CD4-positive, CD25-positive, alpha-beta regulatory T cell (primary cell): ENCODE data around the gene ANKS1B. TPM values are rescaled to one million over a fixed set of nuclear protein-coding genes. Genes with fewer than 3 reads are reported as not detected.
A peak's percentile ranks its signal among the peaks of the same experiment; 100 is the strongest.

Experiments used
- ATAC-seq, 2 donors: fragments of 150-1000 bp; cut with Tn5 transposase; one replicate each; pipeline ENCODE4 v1.10.0; 2021; ENCODE audit warnings: low read depth in 2 of 2, moderate number of reproducible peaks in 2 of 2, moderate library complexity in 1 of 2
- DNase-seq, 3 donors: peaks; one replicate each; pipeline versions ENCODE4 v3.0.0 to v3.0.0-alpha.2; 2012 to 2022; ENCODE audit warnings: mixed read lengths in 1 of 3
- H3K27ac ChIP-seq: one replicate; pipeline ENCODE4 v1.7.0; 2013; ENCODE audit warnings: mild to moderate bottlenecking, low read length; ENCODE audit not compliant: insufficient read depth, poor library complexity, severe bottlenecking
- H3K27me3 ChIP-seq: one replicate; pipeline ENCODE4 v1.7.0; 2013; ENCODE audit warnings: low read length; ENCODE audit not compliant: control insufficient read depth, insufficient read depth
- H3K36me3 ChIP-seq: one replicate; pipeline ENCODE4 v1.7.0; 2013; ENCODE audit warnings: mild to moderate bottlenecking, low read length, moderate library complexity; ENCODE audit not compliant: control insufficient read depth, insufficient read depth
- H3K4me1 ChIP-seq: 2 replicates; pipeline ENCODE4 v1.7.0; 2013; ENCODE audit warnings: mild to moderate bottlenecking, low read length; ENCODE audit not compliant: insufficient read depth, control insufficient read depth, poor library complexity, severe bottlenecking
- H3K4me3 ChIP-seq: one replicate; pipeline ENCODE4 v1.7.0; 2013; ENCODE audit warnings: low read depth, mild to moderate bottlenecking, low read length, moderate library complexity
- H3K9me3 ChIP-seq, 2 experiments: 1 replicate in 1 of 2; 2 replicates in 1 of 2; pipeline ENCODE4 v1.7.0; 2013; ENCODE audit warnings: low read length in 2 of 2, mild to moderate bottlenecking in 1 of 2, moderate library complexity in 1 of 2; ENCODE audit not compliant: control insufficient read depth in 2 of 2
- H3K27ac Mint-ChIP-seq, 3 donors: one replicate each; pipeline ENCODE4 v1.8.0; 2020 to 2022; ENCODE audit warnings: mild to moderate bottlenecking in 3 of 3, mixed read lengths in 3 of 3, moderate library complexity in 2 of 3
- H3K27me3 Mint-ChIP-seq: one replicate; pipeline ENCODE4 v1.8.0; 2022; ENCODE audit warnings: mild to moderate bottlenecking, mixed read lengths
- H3K36me3 Mint-ChIP-seq: one replicate; pipeline ENCODE4 v1.8.0; 2020; ENCODE audit warnings: mixed read lengths
- H3K4me1 Mint-ChIP-seq, 4 donors: one replicate each; pipeline ENCODE4 v1.8.0; 2020 to 2022; ENCODE audit warnings: mixed read lengths in 4 of 4, mild to moderate bottlenecking in 1 of 4
- H3K4me3 Mint-ChIP-seq, 4 donors: one replicate each; pipeline ENCODE4 v1.8.0; 2020 to 2022; ENCODE audit warnings: mild to moderate bottlenecking in 4 of 4, mixed read lengths in 4 of 4, moderate library complexity in 3 of 4
- H3K9me3 Mint-ChIP-seq, 7 donors: one replicate each; pipeline ENCODE4 v1.8.0; 2020 to 2022; ENCODE audit warnings: mixed read lengths in 7 of 7, mild to moderate bottlenecking in 3 of 7, moderate library complexity in 2 of 7
- polyA plus RNA-seq, 4 donors: library from polyadenylated mRNA; unstranded; fragments of 300-500 nt; fragmentation: Illumina TruSeq; gene quantifications; one replicate each; pipeline ENCODE4 v1.2.3, GENCODE V29; 2021
- total RNA-seq: library from RNA; stranded (reverse); gene quantifications from one replicate; pipeline ENCODE4 v1.2.3, GENCODE V29; 2022

Gene ANKS1B
- total and polyA plus RNA-seq, 5 donors from 2014 or later, result 4.0 to 15.9 (median 9.5) TPM

GRCh38 chr12:99383258-99383657 lies 601.5 kb downstream of the ANKS1B start:
- H3K9me3 ChIP-seq, result no peaks in the 10 kb centered on the region
- Mint-ChIP-seq H3K36me3 (no peaks in the 10 kb centered on the region), H3K4me1 (peaks cover 0 to 9% (median 6%) of the 10 kb centered on the region in 4 donors), H3K27ac (no peak overlapping the region), H3K4me3 (no peak overlapping the region), H3K9me3 (peaks cover 0 to 2% (median 0%) of the 10 kb centered on the region in 7 donors), H3K27me3 (no peaks in the 10 kb centered on the region)
- H3K27ac ChIP-seq, result no peak overlapping the region
- H3K4me1 ChIP-seq, result peaks cover 3% of the 10 kb centered on the region
- H3K4me3 ChIP-seq, result no peak overlapping the region
- DNase-seq (no peak), ATAC-seq (no peak)
- H3K27me3 ChIP-seq, result no peaks in the 10 kb centered on the region
- no peaks in the 10 kb centered on the region for H3K36me3 ChIP-seq

GRCh38 chr12:99381992-99382391 lies 602.7 kb downstream of the ANKS1B start:
- ATAC-seq (peak in 1 of 2 donors; percentile 25), DNase-seq (peak in 1 of 3 donors; percentile 40)
- H3K36me3 Mint-ChIP-seq, result no peaks in the 10 kb centered on the region
- Histone ChIP-seq H3K36me3 (no peaks in the 10 kb centered on the region), H3K4me3 (no peak overlapping the region), H3K4me1 (peaks cover 3% of the 10 kb centered on the region), H3K27me3 (no peaks in the 10 kb centered on the region), H3K27ac (no peak overlapping the region), H3K9me3 (no peaks in the 10 kb centered on the region)
- H3K4me3 Mint-ChIP-seq, result no peak overlapping the region
- H3K27me3 Mint-ChIP-seq, result no peaks in the 10 kb centered on the region
- H3K4me1 Mint-ChIP-seq, result peaks cover 0 to 9% (median 6%) of the 10 kb centered on the region in 4 donors
- peaks cover 0 to 2% (median 0%) of the 10 kb centered on the region in 7 donors for H3K9me3 Mint-ChIP-seq
- H3K27ac Mint-ChIP-seq, result peak overlapping the region in 2 of 3 donors; percentile 41 to 72

- H3K9me3 ChIP-seq, result no peaks in the 10 kb centered on the region
- H3K27ac ChIP-seq, result no peak overlapping the region
- Mint-ChIP-seq H3K36me3 (no peaks in the 10 kb centered on the region), H3K4me1 (peaks cover 0 to 9% (median 6%) of the 10 kb centered on the region in 4 donors), H3K27me3 (no peaks in the 10 kb centered on the region), H3K27ac (peak overlapping the region in 2 of 3 donors; percentile 30 to 61), H3K4me3 (no peak overlapping the region), H3K9me3 (peaks cover 0 to 3% (median 0%) of the 10 kb centered on the region in 7 donors)
- H3K4me1 ChIP-seq, result peaks cover 3% of the 10 kb centered on the region
- ATAC-seq, result no peak
- no peak for DNase-seq
- H3K27me3 ChIP-seq, result no peaks in the 10 kb centered on the region
- H3K4me3 ChIP-seq, result no peak overlapping the region
- no peaks in the 10 kb centered on the region for H3K36me3 ChIP-seq
Measured at GRCh38 chr12:99380701-99381100, 604.0 kb downstream of the ANKS1B start.

- Mint-ChIP-seq H3K9me3 (peaks cover 0 to 5% (median 0%) of the 10 kb centered on the region in 7 donors), H3K27ac (no peak overlapping the region), H3K27me3 (no peaks in the 10 kb centered on the region), H3K36me3 (no peaks in the 10 kb centered on the region), H3K4me3 (no peak overlapping the region), H3K4me1 (no peaks in the 10 kb centered on the region)
- no peaks in the 10 kb centered on the region for H3K36me3 ChIP-seq
- ATAC-seq (no peak), DNase-seq (no peak)
- H3K4me3 ChIP-seq, result no peak overlapping the region
- H3K9me3 ChIP-seq, result no peaks in the 10 kb centered on the region
- no peak overlapping the region for H3K27ac ChIP-seq
- H3K27me3 ChIP-seq, result no peaks in the 10 kb centered on the region
- no peaks in the 10 kb centered on the region for H3K4me1 ChIP-seq
Measured at GRCh38 chr12:99374023-99374422, 610.7 kb downstream of the ANKS1B start.

- no peak overlapping the region for H3K27ac Mint-ChIP-seq
- ATAC-seq, result no peak
- no peak overlapping the region for H3K4me3 ChIP-seq
- H3K27me3 ChIP-seq, result no peaks in the 10 kb centered on the region
- peaks cover 0 to 4% (median 0%) of the 10 kb centered on the region in 7 donors for H3K9me3 Mint-ChIP-seq
- H3K9me3 ChIP-seq, result no peaks in the 10 kb centered on the region
- no peak overlapping the region for H3K27ac ChIP-seq
- no peaks in the 10 kb centered on the region for H3K36me3 ChIP-seq
- no peaks in the 10 kb centered on the region for H3K36me3 Mint-ChIP-seq
- no peak for DNase-seq
- no peak overlapping the region for H3K4me3 Mint-ChIP-seq
- H3K4me1 Mint-ChIP-seq, result no peaks in the 10 kb centered on the region
- no peaks in the 10 kb centered on the region for H3K4me1 ChIP-seq
- H3K27me3 Mint-ChIP-seq, result no peaks in the 10 kb centered on the region
Measured at GRCh38 chr12:99372257-99372920, 612.3 kb downstream of the ANKS1B start.

- Mint-ChIP-seq H3K27me3 (peaks cover 5% of the 10 kb centered on the region), H3K36me3 (no peaks in the 10 kb centered on the region), H3K4me1 (no peaks in the 10 kb centered on the region), H3K27ac (no peak overlapping the region), H3K4me3 (no peak overlapping the region), H3K9me3 (peaks cover 0 to 4% (median 0%) of the 10 kb centered on the region in 7 donors)
- H3K27ac ChIP-seq, result no peak overlapping the region
- H3K36me3 ChIP-seq, result no peaks in the 10 kb centered on the region
- H3K9me3 ChIP-seq, result no peaks in the 10 kb centered on the region
- H3K27me3 ChIP-seq, result no peaks in the 10 kb centered on the region
- ATAC-seq (no peak), DNase-seq (no peak)
- no peaks in the 10 kb centered on the region for H3K4me1 ChIP-seq
- no peak overlapping the region for H3K4me3 ChIP-seq
Measured at GRCh38 chr12:99370421-99371138, 614.2 kb downstream of the ANKS1B start.

GRCh38 chr12:99367181-99367580 lies 617.6 kb downstream of the ANKS1B start:
- no peak overlapping the region for H3K27ac Mint-ChIP-seq
- H3K4me1 Mint-ChIP-seq, result no peaks in the 10 kb centered on the region
- Histone ChIP-seq H3K27ac (no peak overlapping the region), H3K9me3 (no peaks in the 10 kb centered on the region), H3K4me3 (no peak overlapping the region), H3K4me1 (no peaks in the 10 kb centered on the region), H3K27me3 (no peaks in the 10 kb centered on the region), H3K36me3 (no peaks in the 10 kb centered on the region)
- no peak for ATAC-seq
- H3K27me3 Mint-ChIP-seq, result peaks cover 10% of the 10 kb centered on the region
- no peaks in the 10 kb centered on the region for H3K36me3 Mint-ChIP-seq
- no peak for DNase-seq
- H3K9me3 Mint-ChIP-seq, result peaks cover 0 to 2% (median 0%) of the 10 kb centered on the region in 7 donors
- H3K4me3 Mint-ChIP-seq, result no peak overlapping the region
